Brain microvascular endothelial cell (primary cell): ENCODE results near the gene PDGFC.

Experiments
- DNase-seq: peaks from one replicate; pipeline ENCODE4 v3.0.0-alpha.2; 2020
- H3K27ac ChIP-seq: fragments of 250-450 bp; sonication (Bioruptor Pico); 2 replicates; pipeline ENCODE4 v1.5.1; 2020; ENCODE audit warnings: mild to moderate bottlenecking, moderate library complexity
- H3K27me3 ChIP-seq: fragments of 250-450 bp; sonication (Bioruptor Pico); replicated peaks from 2 replicates; pipeline ENCODE4 v1.5.1; 2020; ENCODE audit warnings: mild to moderate bottlenecking
- H3K36me3 ChIP-seq: fragments of 250-450 bp; sonication (Bioruptor Pico); replicated peaks from 2 replicates; pipeline ENCODE4 v1.5.1; 2020; ENCODE audit warnings: mild to moderate bottlenecking
- H3K4me3 ChIP-seq: 2 replicates; pipeline ENCODE4 v1.5.1; 2011; ENCODE audit warnings: low read depth, mild to moderate bottlenecking, control low read depth, low read length, moderate library complexity
- in situ Hi-C: cut with HindIII; loops from 2 replicates; pipeline ENCODE4 v1.10.0; 2017; ENCODE audit warnings: low sequenced_read_pairs, low pct_ligation_motif_present
- TF ChIP-seq, protein P1 (sequence below): IDR thresholded peaks from 2 replicates; pipeline ENCODE4 v1.5.1; 2011; ENCODE audit warnings: low read depth, mild to moderate bottlenecking, moderate library complexity, low read length, control low read depth, inconsistent platforms; ENCODE audit errors: missing control alignments

PDGFC gene

DNA sequence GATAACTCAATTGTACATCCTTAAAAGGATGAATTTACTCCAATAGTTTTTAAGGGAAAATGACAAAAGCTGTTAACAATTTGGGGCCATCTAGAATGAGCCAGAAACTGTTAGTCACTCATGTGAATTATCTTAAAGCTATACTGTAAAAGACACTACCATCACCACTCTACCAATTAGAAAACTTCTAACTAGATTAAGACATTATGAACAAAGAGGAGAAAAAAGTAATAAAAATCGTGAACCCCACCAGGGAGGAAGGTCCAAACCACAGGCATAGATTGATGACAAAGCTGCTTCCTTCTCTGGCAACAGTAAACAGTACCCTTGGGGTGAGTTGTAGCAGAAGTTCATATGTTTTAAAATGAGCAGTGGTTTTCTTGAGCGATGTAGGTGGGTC is 106.1 kb downstream of the PDGFC start:
- H3K4me3 ChIP-seq = no peak overlapping the region
- no peak overlapping the region for H3K27ac ChIP-seq
- DNase-seq = no peak
- TF ChIP-seq, protein P1, sequence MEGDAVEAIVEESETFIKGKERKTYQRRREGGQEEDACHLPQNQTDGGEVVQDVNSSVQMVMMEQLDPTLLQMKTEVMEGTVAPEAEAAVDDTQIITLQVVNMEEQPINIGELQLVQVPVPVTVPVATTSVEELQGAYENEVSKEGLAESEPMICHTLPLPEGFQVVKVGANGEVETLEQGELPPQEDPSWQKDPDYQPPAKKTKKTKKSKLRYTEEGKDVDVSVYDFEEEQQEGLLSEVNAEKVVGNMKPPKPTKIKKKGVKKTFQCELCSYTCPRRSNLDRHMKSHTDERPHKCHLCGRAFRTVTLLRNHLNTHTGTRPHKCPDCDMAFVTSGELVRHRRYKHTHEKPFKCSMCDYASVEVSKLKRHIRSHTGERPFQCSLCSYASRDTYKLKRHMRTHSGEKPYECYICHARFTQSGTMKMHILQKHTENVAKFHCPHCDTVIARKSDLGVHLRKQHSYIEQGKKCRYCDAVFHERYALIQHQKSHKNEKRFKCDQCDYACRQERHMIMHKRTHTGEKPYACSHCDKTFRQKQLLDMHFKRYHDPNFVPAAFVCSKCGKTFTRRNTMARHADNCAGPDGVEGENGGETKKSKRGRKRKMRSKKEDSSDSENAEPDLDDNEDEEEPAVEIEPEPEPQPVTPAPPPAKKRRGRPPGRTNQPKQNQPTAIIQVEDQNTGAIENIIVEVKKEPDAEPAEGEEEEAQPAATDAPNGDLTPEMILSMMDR = no peak
- no peaks in the 10 kb centered on the region for H3K27me3 ChIP-seq
- H3K36me3 ChIP-seq = no peaks in the 10 kb centered on the region
- in situ Hi-C loops = no loop called here

GRCh38 chr4:156858071-156858470 is 113.5 kb downstream of the PDGFC start:
- TF ChIP-seq, protein P1 = no peak
- no peaks in the 10 kb centered on the region for H3K36me3 ChIP-seq
- no peak overlapping the region for H3K4me3 ChIP-seq
- H3K27ac ChIP-seq = no peak overlapping the region
- in situ Hi-C loops = no loop called here
- DNase-seq = no peak
- H3K27me3 ChIP-seq = no peaks in the 10 kb centered on the region

- no peak overlapping the region for H3K27ac ChIP-seq
- TF ChIP-seq, protein P1 = no peak
- H3K4me3 ChIP-seq = no peak overlapping the region
- H3K36me3 ChIP-seq = peaks cover 3% of the 10 kb centered on the region
- in situ Hi-C loops = no loop called here
- DNase-seq = no peak
- H3K27me3 ChIP-seq = no peaks in the 10 kb centered on the region
Measured at GRCh38 chr4:156838761-156839160, 132.8 kb downstream of the PDGFC start.

- DNase-seq = no peak
- H3K4me3 ChIP-seq = no peak overlapping the region
- no peaks in the 10 kb centered on the region for H3K27me3 ChIP-seq
- in situ Hi-C loops = no loop called here
- peaks cover 3% of the 10 kb centered on the region for H3K36me3 ChIP-seq
- H3K27ac ChIP-seq = no peak overlapping the region
- TF ChIP-seq, protein P1 = no peak
Measured at GRCh38 chr4:156837625-156838345, 133.8 kb downstream of the PDGFC start.

GRCh38 chr4:156832886-156833285 is 138.7 kb downstream of the PDGFC start:
- DNase-seq = no peak
- TF ChIP-seq, protein P1 = no peak
- Histone ChIP-seq H3K27me3 (no peaks in the 10 kb centered on the region), H3K36me3 (no peaks in the 10 kb centered on the region), H3K4me3 (no peak overlapping the region), H3K27ac (no peak overlapping the region)
- in situ Hi-C loops = no loop called here

GRCh38 chr4:156830351-156830750 is 141.2 kb downstream of the PDGFC start:
- no peak overlapping the region for H3K4me3 ChIP-seq
- peak overlapping the region; percentile 22 for H3K27ac ChIP-seq
- no peaks in the 10 kb centered on the region for H3K27me3 ChIP-seq
- peak; percentile 71 for DNase-seq
- in situ Hi-C loops = no loop called here
- no peaks in the 10 kb centered on the region for H3K36me3 ChIP-seq
- TF ChIP-seq, protein P1 = no peak
